ELR (cell line): ENCODE data around the gene PAX2.

Experiments used
- DNase-seq: peaks from one replicate; pipeline ENCODE4 v3.0.0-alpha.2; 2015; ENCODE audit warnings: low read depth

The PAX2 gene

DNA sequence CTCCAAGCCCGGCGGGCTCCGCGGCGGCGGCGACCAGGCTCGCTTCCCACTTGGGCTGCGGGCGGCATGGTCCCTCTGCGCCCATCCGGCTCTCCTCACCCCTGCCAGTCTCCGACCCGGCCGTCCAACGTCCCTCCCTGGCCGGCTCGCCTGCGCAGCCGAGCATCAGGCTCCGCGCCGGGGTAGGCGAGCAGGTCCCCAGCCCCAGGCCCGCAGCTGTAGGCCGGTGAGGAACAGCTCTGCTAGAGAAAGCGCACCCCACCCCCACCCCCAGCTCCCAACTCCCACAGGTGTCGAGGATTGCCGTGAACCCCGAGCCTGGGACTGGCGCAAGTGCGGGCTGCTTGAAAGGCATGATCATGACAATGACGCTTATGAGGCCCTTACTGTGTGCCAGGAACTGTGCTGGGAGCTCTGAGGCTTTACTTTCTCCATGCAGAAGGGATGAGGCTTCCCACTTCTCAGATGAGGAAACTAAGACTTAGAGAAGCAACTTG lies 20.8 kb upstream of the PAX2 start:
- DNase-seq: no peak

DNA sequence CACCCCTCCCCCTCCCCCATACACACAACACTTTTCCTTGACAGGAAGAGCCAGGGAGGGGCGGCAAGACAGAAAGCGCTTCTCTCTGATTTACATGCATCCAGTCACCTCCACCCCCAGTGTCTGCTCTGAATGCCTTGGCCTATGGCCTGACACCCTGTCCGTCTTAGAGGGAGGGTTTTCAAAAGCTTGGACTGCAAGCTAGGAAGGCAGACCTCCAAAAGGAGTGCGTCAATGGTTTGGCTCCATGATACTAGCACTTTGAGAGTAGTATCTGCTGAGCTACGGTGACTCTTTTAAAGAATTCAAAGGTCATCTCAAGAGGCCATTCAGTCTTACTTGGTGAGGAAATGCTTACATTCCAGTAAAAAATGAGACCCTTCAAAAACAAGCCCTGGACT lies 20.3 kb upstream of the PAX2 start:
- DNase-seq: no peak

DNA sequence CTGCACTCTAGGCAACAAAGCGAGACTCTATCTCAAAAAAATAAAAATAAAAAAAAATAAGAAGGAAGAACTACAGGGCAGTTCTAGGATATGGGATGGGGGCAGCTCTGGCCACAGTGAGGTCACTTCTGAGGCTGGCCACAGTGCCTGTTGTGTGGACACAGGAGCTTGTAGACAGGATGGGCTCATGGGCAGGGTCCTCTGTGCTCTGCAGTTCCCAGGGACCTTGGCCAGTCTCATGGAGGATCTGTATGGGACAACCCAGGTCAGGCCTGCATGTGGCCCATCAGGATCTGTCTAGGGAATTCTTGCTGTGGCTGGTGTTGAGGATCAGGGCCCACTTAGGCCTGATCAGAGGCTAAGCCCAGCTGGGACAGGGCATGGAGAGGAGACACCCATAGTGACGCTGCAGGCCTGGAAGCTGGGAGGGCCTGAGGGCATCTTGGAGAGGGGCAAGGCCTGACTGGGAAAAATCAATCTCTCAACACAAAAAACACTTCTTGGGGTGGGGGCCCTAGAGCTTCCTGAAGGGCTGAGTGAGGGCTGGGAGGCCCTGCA lies 19.4 kb upstream of the PAX2 start:
- DNase-seq: no peak

DNA sequence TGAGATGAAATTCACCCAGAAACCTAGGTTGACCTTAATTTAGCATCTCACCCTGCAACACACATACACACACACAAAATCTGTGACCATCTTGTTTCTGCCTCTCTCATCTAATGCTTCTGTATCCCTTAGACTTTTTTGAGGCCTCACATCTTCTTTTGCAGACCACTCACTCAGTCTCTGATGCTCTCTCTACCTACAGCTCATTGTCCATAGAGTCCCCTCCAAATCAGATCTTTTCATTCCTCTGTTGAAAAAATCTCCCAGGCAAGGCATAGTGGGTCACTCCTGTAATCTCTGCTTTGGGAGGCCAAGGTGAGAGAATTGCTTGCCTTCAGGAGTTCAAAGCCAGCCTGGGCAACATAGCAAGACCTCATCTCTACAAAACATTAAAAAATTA lies 17.6 kb upstream of the PAX2 start:
- DNase-seq: no peak

DNA sequence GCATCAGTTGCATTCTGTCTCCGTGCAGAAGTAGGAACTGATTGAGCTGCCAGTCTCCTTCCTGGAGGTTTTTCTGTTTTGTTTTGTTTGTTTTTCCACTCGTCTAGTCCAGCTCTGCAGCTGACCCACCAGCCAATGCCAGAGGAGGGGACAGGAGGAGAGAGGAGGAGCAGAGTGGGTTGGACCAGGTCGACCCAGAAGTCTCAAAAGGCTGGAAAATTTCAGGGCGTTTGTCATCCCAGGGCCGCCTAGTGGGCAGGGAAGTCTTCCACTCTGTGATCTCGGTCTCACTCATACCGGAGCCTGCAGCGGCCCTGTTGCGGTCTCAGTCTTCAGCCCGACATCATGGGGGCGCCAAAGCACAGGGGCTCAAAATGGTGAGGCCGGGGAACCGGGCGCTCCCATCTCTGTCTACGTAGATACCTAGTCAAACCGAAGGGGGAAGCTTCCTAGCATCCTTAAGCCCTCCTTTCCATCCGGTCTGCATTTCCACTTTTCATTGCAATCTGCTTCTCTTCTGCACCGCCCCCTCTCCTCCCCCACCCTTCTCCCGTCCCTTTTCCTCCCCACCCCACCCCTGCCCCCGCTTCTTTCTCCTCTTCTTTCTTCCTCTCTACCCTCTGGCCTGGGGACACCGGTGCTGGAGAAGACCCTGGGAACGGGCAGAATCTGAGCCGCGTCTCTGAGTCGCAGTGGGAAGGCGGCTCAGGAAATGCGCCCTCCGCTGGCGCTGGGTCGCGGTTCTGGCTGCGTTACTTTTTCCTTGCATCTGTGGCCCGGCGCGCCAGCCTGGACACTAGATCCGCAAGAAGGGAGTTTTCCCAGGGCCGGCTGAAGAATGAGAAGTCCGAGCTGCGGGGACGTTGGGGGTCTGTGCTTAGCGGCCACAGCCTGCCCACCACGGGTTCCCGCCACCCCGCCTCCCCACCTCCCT lies 16.2 kb upstream of the PAX2 start:
- DNase-seq: peak; percentile 37

DNA sequence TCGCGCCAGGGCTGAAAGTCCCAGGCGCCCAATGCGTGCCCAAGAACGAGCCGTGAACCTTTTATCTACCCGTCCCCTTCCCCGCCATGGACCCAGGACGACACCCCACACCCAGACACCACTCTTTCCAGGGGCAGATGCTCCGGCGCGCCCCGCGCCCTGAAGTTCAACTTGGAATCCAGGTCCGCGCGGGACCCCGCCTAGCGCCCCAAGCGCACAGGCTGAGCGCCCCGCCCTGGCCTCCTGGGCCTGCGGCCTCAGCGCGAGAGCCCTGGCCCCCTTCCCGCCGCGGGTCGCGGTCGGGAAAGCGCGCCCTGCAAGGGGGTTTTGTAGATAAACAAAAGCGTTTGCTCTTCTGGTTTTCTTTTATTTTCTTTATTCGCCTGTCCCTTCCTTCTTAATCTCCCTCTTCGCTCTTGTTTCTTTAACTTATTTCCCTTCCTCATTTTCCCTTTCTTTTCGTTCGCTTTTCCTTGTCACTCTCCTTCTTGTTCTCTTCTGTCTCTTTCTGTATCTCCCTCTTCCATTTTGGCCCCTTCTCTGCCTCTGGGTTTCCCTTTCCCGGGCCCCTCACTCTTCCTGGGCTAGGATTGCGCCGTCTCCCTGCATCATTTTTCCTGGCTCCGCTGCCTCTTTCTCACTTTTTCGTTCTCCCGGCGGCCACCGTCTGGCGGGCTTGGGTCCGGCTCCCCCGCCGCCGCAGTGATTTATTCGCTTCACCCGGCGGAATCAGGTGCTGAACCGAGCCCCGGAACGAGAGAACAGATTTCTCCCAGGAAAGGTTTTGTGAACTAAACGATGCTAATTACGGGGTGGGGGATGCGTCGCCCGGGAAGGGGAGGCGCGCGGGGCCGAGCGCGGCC lies 15.3 kb upstream of the PAX2 start:
- DNase-seq: no peak

DNA sequence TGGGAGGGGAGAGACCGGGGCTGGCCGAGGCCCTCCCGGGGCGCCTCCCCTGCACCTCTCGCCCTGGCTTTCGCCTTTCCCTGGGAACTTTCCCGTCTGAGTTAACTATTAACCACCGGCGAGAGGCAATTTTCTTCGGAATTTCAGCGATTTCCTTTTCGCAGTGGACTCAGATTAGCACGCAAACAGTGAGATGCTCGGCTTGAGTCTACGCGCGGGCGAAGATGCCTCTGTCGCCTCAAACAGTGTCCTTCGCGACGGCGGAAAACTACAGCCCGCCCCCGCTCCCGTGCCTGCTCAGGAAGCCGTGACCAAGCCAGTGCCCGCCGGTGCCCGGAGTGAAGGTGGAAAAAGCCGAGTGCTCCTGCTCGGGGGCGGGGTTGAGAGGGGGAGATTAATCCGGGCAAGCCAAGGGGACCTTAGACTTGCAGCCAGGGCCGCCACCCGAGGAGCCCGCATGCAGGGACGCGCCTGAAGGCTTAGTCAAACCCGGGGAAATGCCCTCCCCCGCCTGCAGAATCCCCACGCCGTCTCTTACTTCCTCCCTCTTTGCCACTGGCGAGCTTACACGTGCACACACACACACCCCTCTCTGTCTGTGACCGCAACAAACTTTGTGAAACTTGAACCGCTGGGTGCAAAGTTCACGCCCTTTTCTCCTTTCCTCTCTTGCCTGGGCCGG lies 14.5 kb upstream of the PAX2 start:
- no peak for DNase-seq

DNA sequence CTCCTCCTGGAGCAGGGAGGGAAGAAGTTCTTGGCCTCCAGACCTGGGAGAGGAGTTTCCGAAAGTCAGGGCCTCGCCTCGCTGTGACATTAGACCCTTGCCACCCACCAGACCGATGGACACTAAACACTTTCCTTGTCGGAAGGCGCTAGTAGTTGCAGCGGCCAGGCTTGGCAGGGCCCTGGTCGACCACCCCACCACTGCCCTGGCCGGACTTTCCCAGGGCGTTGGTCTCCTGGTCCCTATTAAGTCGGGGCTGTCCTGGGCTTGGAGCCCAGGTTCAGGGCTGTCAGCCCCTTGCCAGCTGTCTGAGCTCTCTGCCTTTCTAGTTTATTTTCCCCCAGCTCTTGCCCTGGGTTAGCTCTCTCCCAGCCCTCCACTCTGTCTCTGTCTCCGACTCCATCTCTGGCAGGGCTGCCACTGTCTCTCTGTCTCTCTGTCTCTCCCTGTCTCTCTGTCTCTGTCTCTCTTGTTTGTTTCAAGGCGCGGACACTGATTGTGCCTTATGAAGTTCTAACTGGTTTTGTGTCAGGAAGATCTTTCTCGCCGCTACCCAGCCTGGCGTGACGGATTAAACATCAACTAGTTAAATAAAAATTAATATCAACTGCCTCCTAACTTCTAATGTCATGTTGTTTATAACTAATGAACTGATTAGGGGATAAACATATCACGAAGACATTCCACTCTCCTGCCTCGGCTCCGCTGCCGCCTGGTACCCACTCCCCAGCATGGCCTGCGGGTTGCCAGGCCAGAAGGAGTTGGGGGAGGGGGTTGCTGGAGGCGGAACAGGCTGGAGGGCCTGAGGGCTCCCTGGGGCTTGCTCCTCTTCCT lies 13.8 kb upstream of the PAX2 start:
- no peak for DNase-seq

DNA sequence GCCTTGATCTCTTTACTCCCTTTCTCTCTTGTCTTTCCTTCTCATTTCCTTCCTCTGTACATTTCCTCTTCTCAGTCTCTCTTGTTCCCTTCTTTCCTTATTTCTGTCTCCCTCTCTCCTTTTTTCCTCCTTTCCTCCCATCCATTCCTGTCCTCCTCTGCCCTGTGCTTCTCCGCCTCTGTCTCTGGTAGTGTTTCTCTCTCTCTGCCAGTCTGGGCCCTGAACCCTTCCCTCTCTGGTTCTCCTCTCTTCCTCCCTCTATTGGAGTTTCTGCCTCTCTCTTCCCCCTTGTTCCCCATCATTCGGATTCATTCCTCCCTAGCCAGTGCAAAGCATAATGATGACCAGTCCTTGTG lies 13.2 kb upstream of the PAX2 start:
- no peak for DNase-seq

DNA sequence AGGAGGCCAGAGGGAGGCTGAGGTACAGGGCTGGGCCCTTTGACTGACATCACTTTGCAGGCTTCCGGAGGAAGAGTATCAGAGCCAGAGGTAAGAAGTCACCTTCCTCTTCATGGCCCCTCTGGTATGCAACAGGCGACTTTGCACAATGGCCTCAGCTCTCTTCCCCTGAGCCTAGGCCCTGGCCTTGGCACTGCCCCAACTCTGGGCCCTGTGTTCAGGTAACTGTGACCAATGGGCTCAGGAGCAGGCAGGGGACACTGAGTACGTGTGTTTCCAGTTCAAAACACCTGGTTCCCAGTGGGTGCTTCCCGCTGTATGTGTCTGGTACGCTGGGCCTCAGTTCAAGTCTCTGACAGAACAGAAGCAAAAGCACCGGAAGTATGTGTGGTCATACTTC lies 12.1 kb upstream of the PAX2 start:
- no peak for DNase-seq

DNA sequence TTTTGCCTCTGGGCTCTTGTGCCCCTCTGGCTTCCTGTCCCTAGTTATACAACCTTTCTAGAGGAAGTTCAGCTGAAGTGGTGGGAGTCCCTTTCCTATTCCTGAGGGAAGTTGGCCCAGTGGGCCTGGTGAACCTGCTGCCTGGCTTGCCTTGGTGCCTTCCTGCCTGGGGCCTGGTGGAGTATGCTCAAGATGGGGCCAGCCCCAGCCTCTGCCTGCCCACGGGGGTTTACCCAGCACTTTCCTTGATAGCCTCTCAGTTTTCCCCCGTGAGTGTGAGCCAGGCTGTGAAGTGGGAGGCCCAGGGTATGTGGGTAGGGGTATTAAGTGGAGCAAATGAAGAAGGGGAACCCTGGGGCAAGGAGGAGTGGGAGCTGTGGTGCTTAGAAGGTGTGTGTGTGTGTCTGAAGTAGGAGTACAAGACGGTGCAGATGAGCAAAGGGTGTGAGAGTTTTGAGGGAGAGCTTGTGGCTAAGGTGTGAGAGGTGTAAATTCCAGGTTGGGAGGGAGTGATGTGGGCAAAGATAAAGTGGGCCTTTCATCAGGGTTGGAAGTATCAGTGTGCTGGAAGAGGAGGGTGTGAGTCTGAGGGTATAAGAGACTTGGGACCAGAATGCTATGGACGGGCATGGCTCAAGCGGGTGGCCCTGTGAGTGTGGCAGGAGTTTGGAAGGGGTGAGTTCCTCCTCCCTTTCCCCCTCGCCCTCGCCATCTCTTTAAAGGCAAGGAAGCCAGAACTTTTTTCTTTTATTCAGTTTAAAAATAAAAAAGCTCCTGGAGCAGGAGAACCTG lies 10.9 kb upstream of the PAX2 start:
- DNase-seq: no peak

DNA sequence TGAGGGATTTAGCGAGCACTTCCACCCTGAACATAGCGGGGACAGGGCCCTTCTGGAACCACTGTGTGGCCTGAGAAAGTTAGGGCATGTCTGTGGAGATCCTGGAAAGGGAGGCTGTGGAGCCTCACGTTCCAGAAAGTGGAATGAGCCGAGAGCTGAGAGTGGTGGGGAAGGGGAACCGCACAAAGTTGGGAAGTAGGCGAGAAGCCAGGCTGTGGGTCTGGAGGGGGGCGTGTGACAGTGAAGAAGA lies 10.4 kb upstream of the PAX2 start:
- no peak for DNase-seq

DNA sequence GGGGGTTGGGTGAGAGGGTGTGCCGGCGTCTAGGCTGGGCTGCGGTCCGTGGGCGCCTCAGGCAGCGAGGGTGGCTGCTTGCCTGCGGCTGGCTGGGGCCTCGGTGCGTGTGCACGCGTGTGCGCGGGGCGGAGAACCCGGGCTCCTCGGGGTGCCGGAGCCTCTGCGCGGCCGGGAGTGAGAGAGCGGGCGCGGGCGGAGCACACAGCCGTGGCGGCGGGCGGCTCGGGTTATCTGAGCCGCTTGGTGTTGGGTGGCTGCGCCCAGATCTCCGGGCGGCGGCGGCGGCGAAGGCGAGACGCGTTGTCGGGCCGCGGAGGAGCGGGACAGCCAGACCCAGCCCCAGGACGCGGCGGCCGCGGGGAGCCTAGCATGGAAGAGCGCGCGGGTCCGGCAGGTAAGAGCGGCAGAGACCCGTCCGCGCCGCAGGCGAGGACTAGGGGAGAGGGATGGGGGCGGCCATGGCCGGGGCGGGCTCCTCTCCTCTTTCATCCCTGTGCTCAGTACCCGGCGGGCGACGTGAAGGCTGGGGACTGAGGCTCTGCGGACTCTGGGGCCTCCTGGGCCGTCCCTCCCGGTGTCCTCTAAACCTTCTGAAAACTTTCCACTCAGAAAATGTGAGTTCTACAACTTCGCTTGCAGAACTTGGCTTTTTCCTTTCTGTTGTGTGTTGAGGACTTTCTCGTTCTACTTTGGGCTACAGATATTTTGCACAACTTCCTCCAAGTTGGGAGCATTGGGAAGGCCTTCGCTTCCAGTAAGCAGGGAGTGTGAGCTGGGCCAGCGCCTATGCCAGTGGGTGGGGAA lies 9.8 kb upstream of the PAX2 start:
- DNase-seq: no peak

DNA sequence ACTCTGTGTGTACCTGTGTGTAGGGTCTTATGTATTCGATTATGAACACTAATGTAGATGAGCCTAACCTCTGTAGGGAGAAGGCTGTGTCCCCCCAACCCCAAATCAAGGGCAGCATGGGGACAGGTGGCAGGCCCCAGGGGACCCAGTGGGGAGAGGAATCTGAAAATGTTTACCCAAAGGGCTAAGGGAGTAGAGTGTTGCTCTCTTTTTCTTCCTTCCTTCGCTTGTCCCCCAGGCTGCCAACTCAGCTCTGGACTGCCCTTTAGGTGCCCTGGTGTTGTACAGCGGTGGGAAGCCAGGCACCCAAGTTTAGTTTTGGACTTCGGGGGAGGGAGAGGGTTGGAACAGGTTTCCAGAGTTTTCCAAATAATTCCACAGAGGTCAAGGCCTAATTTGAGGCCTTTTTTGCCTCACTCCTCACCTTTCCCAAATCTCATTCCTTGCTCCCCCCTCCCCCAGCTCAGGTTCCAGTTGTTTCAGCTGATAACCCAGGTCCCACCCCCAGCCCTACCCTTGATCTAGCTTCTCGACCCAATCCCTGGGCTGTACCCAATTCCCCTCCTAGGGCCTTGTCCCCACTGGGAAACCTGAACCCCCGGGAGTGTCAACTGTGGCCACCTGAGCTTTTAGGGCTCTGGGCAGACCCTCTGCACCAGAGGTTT lies 9.1 kb upstream of the PAX2 start:
- DNase-seq: no peak

DNA sequence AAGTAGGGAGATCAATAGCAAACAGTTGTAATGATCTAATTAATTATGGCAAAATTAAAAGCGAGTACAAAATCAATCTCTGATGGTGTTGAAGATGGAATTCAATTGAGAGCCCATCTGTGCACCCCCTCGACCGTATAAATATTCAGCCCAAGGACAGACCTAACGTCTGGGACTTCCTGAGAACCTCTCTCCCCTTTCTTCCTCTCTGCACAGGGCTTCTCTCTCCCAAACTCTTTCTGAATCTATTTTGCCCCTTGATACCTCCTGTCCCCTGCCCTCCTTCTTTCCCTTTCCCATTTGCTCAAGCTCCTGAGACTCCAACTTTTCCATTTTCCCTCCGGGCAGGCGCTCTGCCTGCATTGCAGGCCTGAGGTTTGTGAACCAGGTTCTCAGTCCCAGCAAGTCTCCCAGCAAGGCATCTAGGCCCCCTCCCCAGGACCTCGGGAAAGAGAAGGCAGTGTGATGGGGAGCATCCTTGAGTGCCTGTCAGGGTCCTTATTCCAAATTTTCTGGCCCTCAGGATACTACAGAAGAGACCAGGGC lies 8.5 kb upstream of the PAX2 start:
- no peak for DNase-seq

DNA sequence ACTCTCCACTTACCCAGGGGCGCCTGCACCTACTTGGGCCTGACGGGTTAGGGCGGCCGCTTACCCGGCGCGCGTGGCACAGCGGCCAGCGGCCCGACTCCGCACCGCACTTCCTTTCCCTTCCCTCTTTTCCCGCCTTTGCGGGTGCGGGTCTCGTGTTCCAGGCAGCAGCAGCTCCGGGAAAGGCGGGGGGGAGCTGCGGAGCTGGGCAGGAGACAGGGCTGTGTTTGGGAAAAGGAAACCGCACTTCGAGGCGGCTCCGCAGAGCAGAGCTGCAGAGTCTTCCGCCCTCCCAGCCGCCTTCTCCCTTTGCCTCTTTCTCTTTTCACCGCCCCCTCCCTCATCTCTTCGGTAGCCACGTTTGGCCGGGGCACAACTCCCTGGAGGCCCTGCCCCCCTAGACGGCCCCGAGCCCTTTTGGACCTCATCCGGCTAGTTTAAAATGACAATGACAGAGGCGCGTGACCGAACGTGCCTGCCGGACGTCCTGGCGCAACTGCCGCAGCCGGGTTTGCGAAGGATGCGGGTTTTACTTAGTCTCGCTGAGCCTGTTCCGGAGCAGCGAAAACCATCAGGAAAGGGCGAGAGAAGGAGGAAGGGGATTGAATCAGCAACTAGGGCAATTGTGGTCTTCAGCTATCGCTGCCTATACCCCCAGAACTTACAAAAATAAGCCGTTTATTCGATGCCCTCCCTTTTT lies 7.9 kb upstream of the PAX2 start:
- no peak for DNase-seq

DNA sequence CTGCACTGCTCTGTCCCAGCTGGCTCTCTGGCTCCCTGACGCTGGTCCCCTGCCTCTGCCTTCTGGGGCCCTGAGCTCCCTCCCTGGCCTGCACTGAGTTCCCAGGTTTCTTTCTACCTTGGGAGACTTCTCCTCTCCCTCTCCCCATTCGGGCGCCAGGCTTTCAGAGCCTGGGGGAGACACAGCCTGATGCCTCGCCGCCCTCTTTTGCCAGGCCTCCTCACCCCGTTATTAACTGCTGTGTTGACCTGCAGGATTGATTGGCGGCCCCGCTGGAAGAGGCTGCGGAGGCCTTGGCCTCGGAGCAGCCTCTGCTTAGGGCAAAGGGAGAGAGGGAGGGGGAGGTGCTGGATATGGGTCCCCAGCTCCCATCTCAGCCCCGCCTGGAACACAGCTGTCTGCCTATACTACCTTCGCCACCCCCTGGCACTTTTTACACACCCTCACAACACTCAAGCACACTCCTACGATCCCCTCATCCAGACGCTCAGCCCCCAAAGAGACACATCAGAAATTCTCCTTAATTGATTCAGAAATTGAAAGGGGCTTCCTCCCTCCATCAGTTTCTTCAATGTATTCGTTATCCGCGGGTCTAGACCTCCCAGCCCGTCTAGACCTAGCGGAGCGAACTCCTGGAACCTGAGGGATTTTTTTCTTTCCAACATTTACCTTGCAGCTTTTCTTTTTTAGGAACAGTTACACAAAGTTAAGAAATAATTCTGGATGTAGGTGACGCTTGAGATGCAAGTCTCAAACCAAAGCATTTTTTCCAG lies 7.1 kb upstream of the PAX2 start:
- no peak for DNase-seq
